ENCODE data around the gene MINK1. TPM values are rescaled to one million over a fixed set of nuclear protein-coding genes. Genes with fewer than 3 reads are reported as not detected.

MINK1 gene
- total and polyA plus RNA-seq, 10 of the 15 experiments (the other 5 are each of a cell fraction or from before 2014, with no cell fraction given): 0.08 to 55.6 (median 15.0) TPM

DNA sequence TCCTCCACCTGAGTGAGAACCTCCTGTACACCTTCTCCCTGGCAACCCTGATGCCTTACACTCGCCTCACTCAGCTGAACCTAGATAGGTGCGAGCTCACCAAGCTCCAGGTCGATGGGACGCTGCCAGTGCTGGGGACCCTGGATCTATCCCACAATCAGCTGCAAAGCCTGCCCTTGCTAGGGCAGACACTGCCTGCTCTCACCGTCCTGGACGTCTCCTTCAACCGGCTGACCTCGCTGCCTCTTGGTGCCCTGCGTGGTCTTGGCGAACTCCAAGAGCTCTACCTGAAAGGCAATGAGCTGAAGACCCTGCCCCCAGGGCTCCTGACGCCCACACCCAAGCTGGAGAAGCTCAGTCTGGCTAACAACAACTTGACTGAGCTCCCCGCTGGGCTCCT lies 99.6 kb downstream of the MINK1 start:
- intact Hi-C loops (cut with micrococcal nuclease; ENCODE audit: unreplicated experiment) (no loop called here), in situ Hi-C loops (cut with MboI) (no loop called here)
- WGBS (ENCODE audit: insufficient coverage, insufficient replicate concordance, low lambda C conversion rate, missing lambda C conversion rate): 88% methylated on average over 12 of the region's 12 CpGs
- POLR2A ChIA-PET: interaction anchor here (0.5 to 1.3 kb wide), 3 partner anchors 13 to 77 kb away, joined by 3 to 4 read pairs (median 4); partner anchors contain the start of gene SPAG7
- FAIRE-seq: no peak
- Histone ChIP-seq H3K27ac (ENCODE audit: control insufficient read depth, insufficient read depth) (no peak overlapping the region), H3K4me3 (no peak overlapping the region), H3K27me3 (replicated peaks in 1 of 2; ENCODE audit: control insufficient read depth in 2 of 2, insufficient read depth in 2 of 2, low read length in 1 of 2) (no peaks in the 10 kb centered on the region), H3K4me1 (ENCODE audit: control insufficient read depth, insufficient read depth, low read length) (peaks cover 21% of the 10 kb centered on the region), H3K4me2 (ENCODE audit: control insufficient read depth, insufficient read depth) (no peak overlapping the region), H3K9me3 (replicated peaks; ENCODE audit: control insufficient read depth, insufficient read depth, low read length) (no peaks in the 10 kb centered on the region), H3K79me2 (ENCODE audit: control insufficient read depth, insufficient read depth, low read length) (peaks cover under 1% of the 10 kb centered on the region; the same call in 1 of the 2 replicates), H2AFZ (ENCODE audit: control insufficient read depth, low read depth, low read length) (no peak overlapping the region), H3K36me3 (ENCODE audit: control insufficient read depth in 2 of 2, insufficient read depth in 2 of 2, low read length in 1 of 2) (peaks cover 2 to 14% of the 10 kb centered on the region in 2 experiments; a peak in 3 of 4 replicates), H3K9ac (ENCODE audit: control insufficient read depth, insufficient read depth, low read length) (no peak overlapping the region), H4K20me1 (ENCODE audit: control insufficient read depth, insufficient read depth) (no peaks in the 10 kb centered on the region)
- TF ChIP-seq POLR2A (IDR thresholded peaks at IDR 0.05; ENCODE audit: low read depth, low read length) (0 out of 2 replicates have a peak, but pooled peaks have one; percentile 33), RCOR1 (conservative IDR thresholded peaks at IDR 0.05; ENCODE audit: low read depth, low read length) (no peak)
- no peak for ATAC-seq
- RAD21 ChIA-PET (ENCODE audit: unreplicated experiment): interaction anchor here (0.6 kb wide), 1 partner anchor 22 kb away, joined by 4 read pairs; no protein-coding TSS in a partner anchor
- SMC1A ChIA-PET (ENCODE audit: uncharacterized antibody, unreplicated experiment): interaction anchor here (0.7 kb wide), 1 partner anchor 13 kb away, joined by 3 read pairs; no protein-coding TSS in a partner anchor
- no TSS peak for BruUV-seq (replicated peaks)
- CTCF ChIA-PET: interaction anchor here (0.7 kb wide), 1 partner anchor 24 kb away, joined by 3 read pairs; no protein-coding TSS in a partner anchor
- no peak for DNase-seq (ENCODE audit: low read depth, low spot score)

DNA sequence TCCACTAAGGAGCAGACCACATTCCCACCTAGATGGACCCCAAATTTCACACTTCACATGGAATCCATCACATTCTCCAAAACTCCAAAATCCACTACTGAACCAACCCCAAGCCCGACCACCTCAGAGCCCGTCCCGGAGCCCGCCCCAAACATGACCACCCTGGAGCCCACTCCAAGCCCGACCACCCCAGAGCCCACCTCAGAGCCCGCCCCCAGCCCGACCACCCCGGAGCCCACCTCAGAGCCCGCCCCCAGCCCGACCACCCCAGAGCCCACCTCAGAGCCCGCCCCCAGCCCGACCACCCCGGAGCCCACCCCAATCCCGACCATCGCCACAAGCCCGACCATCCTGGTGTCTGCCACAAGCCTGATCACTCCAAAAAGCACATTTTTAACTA lies 100.5 kb downstream of the MINK1 start:
- ChIA-PET POLR2A (interaction anchor here (0.7 to 1.3 kb wide), 2 partner anchors 20 to 197 kb away, joined by 3 read pairs; no protein-coding TSS in a partner anchor), CTCF (interaction anchor here (0.9 to 1.3 kb wide), 2 partner anchors 25 to 34 kb away, joined by 4 to 5 read pairs; partner anchors contain the start of gene SPAG7)
- in situ Hi-C loops (cut with MboI): no loop called here
- TF ChIP-seq ASH2L (IDR thresholded peaks at IDR 0.05; ENCODE audit: borderline replicate concordance, low read depth) (no peak), CHD1 (IDR thresholded peaks at IDR 0.05; ENCODE audit: low read depth, low read length) (no peak), CBX3 (IDR thresholded peaks at IDR 0.05; ENCODE audit: borderline replicate concordance, low read depth) (no peak), CREB1 (IDR thresholded peaks at IDR 0.05; ENCODE audit: low read depth) (no peak), NFYB (IDR thresholded peaks at IDR 0.05; ENCODE audit: insufficient read depth, low read depth, low read length) (no peak), LARP7 (IDR thresholded peaks at IDR 0.05) (no peak)
- TF ChIP-seq, protein P1, sequence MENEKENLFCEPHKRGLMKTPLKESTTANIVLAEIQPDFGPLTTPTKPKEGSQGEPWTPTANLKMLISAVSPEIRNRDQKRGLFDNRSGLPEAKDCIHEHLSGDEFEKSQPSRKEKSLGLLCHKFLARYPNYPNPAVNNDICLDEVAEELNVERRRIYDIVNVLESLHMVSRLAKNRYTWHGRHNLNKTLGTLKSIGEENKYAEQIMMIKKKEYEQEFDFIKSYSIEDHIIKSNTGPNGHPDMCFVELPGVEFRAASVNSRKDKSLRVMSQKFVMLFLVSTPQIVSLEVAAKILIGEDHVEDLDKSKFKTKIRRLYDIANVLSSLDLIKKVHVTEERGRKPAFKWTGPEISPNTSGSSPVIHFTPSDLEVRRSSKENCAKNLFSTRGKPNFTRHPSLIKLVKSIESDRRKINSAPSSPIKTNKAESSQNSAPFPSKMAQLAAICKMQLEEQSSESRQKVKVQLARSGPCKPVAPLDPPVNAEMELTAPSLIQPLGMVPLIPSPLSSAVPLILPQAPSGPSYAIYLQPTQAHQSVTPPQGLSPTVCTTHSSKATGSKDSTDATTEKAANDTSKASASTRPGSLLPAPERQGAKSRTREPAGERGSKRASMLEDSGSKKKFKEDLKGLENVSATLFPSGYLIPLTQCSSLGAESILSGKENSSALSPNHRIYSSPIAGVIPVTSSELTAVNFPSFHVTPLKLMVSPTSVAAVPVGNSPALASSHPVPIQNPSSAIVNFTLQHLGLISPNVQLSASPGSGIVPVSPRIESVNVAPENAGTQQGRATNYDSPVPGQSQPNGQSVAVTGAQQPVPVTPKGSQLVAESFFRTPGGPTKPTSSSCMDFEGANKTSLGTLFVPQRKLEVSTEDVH (IDR thresholded peaks at IDR 0.05; ENCODE audit: low read depth, partially characterized antibody): no peak
- TF ChIP-seq, protein P2, sequence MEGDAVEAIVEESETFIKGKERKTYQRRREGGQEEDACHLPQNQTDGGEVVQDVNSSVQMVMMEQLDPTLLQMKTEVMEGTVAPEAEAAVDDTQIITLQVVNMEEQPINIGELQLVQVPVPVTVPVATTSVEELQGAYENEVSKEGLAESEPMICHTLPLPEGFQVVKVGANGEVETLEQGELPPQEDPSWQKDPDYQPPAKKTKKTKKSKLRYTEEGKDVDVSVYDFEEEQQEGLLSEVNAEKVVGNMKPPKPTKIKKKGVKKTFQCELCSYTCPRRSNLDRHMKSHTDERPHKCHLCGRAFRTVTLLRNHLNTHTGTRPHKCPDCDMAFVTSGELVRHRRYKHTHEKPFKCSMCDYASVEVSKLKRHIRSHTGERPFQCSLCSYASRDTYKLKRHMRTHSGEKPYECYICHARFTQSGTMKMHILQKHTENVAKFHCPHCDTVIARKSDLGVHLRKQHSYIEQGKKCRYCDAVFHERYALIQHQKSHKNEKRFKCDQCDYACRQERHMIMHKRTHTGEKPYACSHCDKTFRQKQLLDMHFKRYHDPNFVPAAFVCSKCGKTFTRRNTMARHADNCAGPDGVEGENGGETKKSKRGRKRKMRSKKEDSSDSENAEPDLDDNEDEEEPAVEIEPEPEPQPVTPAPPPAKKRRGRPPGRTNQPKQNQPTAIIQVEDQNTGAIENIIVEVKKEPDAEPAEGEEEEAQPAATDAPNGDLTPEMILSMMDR (IDR thresholded peaks at IDR 0.05 in 2 of 3, conservative IDR thresholded peaks at IDR 0.05 in 1 of 3; ENCODE audit: control insufficient read depth in 2 of 3, extremely low read depth in 1 of 3, insufficient read depth in 1 of 3, low read depth in 3 of 3, low read length in 3 of 3): no peak

More for the DNA sequence above, 100.5 kb downstream of the MINK1 start:
- Histone ChIP-seq H3K4me2 (ENCODE audit: control insufficient read depth, insufficient read depth) (no peak overlapping the region), H3K79me2 (ENCODE audit: control insufficient read depth, insufficient read depth, low read length) (peaks cover 9% of the 10 kb centered on the region), H3K36me3 (ENCODE audit: control insufficient read depth in 2 of 2, insufficient read depth in 2 of 2, low read length in 1 of 2) (peaks cover 4 to 14% of the 10 kb centered on the region in 2 experiments; a peak in 3 of 4 replicates), H3K9me3 (replicated peaks; ENCODE audit: control insufficient read depth, insufficient read depth, low read length) (no peaks in the 10 kb centered on the region), H3K4me1 (ENCODE audit: control insufficient read depth, insufficient read depth, low read length) (peaks cover 29% of the 10 kb centered on the region), H2AFZ (ENCODE audit: control insufficient read depth, low read depth, low read length) (no peak overlapping the region), H3K27me3 (replicated peaks in 1 of 2; ENCODE audit: control insufficient read depth in 2 of 2, insufficient read depth in 2 of 2, low read length in 1 of 2) (no peaks in the 10 kb centered on the region), H3K9ac (ENCODE audit: control insufficient read depth, insufficient read depth, low read length) (no peak overlapping the region), H3K27ac (ENCODE audit: control insufficient read depth, insufficient read depth) (no peak overlapping the region), H4K20me1 (ENCODE audit: control insufficient read depth, insufficient read depth) (no peaks in the 10 kb centered on the region), H3K4me3 (no peak overlapping the region)
- intact Hi-C loops (cut with micrococcal nuclease; ENCODE audit: unreplicated experiment): no loop called here
- no peak for DNase-seq (ENCODE audit: low read depth, low spot score)
- ChIA-PET RAD21 (ENCODE audit: unreplicated experiment) (interaction anchor here (1.2 kb wide), 1 partner anchor 34 kb away, joined by 4 read pairs; the partner anchor contains the start of gene SPAG7), SMC1A (ENCODE audit: uncharacterized antibody, unreplicated experiment) (no interaction called here)
- 100% methylated on average over 8 of the region's 16 CpGs for WGBS (ENCODE audit: insufficient coverage, insufficient replicate concordance, low lambda C conversion rate, missing lambda C conversion rate)
- BruUV-seq (replicated peaks): no TSS peak
- no peak for FAIRE-seq
- no peak for ATAC-seq
